GM21619 (cell line): Measurements from ENCODE around the gene PIP5K1C.
"Not testable (repeated sequence)": the region's sequence is repeated elsewhere in the genome, so short reads cannot be mapped to it uniquely, and the experiment has no call there.

Experiments
- ATAC-seq: cut with Tn5 transposase; IDR thresholded peaks from one replicate; pipeline ENCODE4 v1.9.1; 2021; ENCODE audit not compliant: unreplicated experiment

The PIP5K1C gene

DNA sequence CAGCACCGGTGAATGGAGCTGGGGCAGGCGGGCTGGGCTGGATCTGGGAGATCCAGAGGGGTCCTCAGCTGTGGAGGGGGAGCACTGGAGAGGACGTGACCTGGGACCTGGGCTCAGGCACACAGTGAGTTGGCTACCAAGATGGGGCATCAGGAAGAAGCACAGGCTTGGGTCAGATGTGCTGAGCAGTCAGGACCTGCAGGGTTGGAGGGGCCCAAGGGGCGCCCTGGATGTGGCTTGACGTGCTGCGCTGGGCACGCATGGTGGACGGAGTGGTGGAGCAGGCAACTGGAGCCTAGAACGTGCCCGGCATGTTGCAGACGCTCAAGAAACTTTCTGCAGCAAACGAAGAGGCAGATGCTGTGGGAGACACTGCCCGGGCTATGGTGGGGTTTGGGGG is 20.7 kb downstream of the PIP5K1C start:
- no peak for ATAC-seq

DNA sequence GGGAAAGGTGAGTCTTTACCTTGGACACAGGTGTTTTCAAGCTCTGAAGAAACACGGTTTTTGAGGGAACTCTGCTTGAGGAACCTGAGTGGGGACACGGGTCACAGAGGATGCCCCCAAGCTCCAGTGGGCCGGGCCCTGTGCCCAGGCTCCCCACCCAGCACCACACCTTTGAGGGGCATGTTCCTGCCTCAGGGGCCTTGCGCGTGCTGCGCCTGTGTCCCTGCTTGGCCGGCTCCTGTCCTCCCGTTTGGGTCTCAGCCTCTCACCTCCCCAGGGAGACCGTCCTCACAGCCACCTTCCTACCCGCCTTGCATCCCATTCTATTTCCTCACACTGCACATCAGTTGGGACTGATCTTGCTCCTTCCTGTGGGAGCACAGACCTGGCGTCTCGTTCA is 21.1 kb downstream of the PIP5K1C start:
- no peak for ATAC-seq

DNA sequence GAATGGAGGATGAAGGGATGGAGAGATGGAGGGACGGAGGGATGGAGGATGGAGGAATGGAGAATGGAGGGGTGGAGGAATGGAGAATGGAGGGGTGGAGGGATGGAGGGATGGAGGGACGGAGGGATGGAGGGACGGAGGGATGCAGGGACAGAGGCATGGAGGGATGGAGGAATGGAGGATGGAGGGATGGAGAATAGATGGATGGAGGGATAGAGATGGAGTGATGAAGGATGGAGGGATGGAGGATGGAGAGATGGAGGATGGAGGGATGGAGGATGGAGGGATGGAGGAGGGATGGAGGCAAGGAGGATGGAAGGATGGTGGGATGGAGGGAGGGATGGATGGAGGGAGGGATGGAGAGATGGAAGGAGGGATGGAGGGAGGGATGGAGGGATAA is 22.1 kb downstream of the PIP5K1C start:
- ATAC-seq = no peak

DNA sequence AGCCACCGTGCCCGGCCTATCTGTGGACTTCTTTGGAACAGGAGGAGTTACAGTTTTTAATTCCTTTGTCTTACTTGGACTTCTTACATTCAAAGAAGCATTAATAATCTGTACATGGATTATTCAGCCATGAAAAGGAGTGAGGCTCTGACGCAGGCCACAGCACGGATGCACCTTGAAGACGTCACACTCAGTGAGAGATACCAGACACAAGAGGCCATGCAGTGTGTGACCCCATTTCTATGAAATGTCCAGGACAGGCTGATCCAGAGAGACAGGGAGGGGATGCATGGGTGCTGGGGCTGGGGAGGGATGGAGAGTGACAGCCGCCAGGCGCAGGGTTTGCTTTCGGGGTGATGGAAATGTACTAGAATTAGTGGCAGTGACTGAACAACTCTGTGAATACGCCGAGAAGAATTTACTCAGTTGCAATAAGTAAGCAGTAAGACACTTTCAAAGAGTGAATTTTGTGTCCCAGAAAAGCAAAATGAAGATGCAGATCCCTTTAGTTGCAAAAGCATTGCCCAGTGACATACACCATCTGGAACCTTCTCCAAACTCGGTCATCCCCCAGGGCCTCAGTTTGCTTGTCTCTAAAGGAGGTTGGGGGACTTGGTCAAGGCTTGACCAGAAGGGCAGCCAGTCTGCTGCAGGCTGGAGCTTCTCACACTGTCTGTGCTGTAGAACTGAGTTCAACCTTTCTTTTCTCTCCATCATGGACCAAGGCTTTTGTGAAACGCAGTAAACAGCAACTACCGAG is 25.3 kb downstream of the PIP5K1C start:
- no peak for ATAC-seq

DNA sequence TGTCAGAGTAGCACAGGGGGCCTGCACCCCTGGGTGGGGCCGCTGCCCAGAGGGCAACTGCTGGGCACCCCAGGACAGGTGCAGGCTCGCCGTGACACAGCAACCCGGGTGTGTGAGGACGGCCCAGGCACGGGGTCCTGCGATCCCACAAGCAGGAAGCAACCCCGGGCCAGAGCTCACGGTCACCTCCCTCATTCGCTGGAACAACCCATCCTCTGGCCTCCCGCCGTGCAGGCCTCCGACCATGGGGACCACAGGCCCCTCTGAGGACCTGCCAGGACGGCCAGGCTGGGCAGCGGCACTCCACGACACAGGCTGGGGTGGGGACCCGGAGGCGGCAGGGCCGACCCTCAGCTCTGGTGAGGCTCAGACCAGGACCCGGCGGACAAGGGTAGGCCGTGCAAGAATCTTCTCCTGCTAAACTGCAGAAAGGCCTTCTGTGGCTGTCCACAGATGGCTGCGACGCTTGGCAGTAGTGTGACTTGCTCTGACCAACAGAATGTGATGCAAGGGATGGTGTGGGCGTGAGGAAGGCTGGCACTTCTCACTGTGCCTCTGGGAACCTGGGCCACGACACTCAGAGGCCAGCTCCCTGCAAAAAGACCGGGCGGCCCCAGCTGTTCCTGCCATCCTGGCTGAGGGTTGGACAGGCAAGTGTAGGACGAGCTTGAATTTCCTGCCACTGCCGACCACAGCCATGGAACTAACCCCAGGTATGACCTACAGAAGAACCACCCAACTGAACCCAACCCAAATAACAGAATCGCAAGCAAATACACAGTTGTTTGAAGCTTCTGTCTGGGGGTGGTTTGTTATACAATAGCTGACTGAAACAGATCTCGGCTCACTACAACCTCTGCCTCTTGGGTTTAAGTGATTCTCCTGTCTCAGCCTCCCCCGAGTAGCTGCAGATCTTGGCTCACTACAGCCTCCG is 26.5 kb downstream of the PIP5K1C start:
- no peak for ATAC-seq

DNA sequence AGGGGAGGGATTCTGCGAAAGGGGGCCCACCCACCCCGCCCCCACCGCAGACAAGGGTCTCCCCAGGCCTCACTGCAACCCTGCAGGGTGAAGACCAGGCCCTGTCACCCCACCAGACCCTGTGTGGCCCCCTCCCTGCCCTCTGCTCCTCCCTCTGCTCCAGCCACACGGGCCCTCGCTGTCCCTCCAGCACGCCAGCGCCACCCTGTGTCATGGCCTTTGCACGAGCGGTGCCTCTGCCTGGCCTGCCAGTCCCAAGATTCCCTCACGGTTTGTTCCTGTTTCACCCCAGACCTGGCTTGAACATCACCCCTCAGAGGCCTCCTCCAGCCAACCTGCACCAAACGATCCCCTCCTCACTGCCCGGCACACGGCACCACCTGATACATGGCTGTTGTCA is 27.3 kb downstream of the PIP5K1C start:
- ATAC-seq = no peak

DNA sequence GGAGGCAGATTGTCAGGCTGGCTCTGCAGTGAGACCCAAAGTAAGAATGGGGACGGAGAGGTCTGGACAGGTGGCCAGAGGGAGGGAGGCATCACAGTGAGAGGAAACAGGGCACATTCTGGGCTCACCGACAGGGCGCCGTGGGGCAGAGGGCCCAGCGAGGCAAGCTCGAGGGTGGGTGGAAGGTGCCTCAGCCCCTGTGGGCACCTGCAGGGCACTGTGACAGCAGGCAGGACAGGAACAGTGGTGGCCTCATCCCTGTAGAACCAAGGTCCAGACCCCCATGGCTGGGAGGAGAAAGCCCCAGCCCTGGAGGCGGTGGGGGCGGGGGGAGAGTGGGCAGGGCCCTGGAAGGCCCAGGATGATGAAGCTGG is 27.7 kb downstream of the PIP5K1C start:
- no peak for ATAC-seq

DNA sequence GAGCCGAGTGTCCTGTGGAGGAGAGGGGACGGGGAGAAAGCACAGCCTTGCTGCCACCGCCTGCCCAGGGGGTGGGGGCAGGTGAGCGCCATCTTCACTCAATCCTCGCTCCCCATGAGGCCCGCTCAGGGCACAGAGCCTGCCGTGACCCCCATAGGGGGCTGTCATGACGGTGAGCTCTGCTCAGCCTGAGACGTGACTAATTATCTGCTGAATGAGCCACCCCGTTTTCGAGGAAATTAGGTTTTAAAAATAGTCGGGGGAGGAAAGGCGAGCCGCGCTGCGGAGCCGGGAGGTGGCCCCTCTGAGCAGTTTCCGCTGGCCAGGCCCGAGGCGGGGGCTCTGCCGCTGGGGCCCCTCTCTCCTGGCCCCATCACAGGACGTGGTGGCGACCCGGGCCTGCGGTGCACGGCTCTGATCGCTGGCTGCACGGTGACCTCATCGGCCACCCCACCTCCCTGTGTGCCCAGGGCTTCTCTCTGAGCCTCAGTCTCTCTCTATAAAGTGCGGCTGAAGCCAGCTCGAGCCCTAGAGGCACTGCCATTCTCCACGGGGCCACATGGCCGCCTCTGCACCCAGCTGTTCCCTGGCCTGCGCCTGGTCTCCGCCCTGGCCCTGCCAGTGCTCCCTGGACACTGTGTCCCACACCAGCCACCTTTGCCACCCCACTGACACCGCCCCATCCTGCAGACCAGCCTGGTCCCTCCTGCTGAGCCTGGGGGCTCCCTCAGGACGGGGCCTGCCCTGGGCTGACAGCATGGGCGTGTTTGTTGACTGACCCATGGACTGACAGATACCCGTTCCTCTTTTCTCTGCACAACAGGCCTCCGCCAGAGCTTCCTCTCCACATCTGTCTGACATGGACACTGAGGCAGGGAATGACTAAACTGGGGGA is 28.3 kb downstream of the PIP5K1C start:
- no peak for ATAC-seq

DNA sequence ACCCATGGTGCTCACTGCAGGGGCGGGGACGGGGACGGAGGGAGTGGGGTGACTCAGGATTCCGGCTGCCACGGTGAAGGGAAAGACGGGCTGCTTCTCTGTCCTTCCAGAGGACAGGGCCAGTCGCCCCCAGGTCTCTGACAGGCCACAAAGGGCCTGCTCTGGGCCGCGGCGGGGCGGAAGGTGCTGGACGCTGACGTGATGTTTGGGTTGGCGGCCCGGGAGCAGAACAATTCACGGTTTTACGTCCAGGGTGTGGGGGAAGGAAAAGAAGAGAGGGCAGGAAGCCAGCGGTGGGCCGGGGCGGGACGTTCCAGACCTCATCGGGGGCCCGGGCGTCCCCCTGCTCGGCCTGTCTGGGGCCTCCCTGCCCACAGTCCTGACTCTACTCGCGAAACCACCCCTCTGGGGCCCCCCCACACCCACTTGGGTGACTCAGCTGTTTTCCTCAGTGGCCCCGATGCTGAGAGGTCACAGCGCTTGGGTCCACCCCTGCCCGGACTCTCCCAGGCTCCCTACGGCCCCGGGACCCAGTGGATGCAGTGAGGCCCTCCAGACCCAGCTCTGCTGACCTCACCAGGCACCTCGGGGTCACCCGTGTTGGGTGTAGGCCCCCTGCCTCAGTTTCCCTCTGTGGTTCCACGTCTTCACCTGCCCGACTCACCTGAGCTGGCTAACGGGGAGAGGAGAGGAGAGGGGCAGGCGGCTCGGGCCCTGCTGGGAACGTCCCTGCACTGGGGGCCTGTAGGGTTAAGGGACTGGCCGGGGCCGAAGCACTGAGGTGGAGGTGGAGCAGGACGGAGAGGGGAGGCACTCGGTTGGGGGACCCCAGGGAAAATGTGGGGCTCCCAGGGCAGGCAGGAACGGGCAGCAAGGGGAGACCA is 29.2 kb downstream of the PIP5K1C start:
- no peak for ATAC-seq

DNA sequence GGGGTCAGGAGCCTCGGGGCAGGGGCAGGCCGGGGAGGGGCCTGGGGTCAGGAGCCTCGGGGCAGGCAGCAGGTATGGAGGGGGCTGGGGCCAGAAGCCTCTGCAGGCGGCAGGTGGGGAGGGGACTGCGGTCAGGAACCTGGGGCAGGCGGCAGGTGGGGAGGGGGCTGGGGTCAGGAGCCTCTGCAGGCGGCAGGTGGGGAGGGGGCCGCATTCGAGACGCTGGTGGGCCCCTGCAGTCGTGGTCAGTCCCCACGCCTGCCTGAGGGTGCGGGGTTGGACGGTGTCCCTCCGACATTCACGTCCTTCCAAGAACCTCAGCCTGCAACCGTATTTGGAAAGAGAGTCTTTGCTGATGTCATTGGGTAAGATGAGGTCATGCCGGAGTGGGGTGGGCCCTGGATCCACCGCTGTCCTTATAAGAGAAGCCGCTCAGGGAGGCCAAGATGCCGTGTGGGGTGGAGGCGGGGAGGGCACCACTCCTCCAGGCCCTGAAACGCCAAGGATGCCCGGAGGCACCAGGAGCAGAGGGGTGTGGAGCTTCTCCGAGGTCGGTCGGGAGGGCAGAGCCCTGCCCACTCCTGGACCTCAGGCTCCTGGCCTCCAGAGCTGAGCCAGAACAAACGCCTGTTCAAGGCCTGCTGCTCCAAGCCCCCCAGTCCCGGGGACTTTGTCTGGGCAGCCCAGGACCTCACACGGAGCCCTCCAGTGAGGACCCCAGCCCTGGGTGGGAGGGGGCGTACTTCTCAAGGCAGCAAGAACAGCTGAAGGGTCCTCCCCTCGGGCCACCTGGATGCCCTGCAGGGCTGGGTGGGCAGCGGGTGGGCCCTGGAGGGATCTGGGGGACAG is 30.1 kb downstream of the PIP5K1C start:
- no peak for ATAC-seq

DNA sequence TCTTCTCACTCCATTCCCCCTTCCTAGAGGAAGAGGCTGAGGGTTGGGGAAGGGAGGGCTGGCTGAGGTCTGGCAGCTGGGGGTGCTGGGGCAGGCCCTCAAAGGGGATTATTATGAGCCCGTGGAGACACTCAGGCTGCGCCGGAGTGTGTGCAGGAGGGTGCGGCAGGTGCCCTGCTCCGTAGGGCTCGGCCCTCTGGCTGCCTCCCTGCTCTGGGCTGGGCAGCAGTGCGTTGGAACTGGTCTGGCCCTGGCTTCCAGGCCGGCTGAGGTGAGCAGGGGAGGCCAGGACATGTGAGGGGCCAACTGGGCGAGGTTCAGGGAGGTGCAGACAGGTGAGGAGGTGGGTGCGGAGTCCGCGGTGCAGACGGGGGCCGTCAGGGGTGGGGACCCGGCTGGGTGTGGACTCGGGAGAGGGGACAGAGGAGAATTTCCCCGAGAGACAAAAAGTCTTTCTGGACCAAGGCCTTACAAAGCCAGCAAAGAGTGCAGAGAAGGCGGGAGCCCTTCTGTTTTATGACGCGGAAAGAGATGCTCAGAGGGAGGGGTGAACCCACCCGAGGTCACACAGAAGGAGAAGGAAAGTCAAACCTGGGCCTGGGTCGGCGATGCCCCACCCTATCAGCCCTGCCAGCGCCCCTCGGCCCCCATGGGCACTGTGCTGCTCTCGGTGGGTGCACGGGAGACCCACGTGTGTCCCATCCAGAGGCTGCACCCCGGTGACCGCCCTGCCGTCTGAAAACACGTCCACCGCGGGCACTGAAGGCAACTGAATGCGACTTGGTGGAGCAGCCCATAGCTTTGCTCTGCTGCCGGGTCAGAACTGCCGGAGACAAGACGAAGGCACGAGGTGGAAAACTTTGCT is 31.0 kb downstream of the PIP5K1C start:
- no peak for ATAC-seq

DNA sequence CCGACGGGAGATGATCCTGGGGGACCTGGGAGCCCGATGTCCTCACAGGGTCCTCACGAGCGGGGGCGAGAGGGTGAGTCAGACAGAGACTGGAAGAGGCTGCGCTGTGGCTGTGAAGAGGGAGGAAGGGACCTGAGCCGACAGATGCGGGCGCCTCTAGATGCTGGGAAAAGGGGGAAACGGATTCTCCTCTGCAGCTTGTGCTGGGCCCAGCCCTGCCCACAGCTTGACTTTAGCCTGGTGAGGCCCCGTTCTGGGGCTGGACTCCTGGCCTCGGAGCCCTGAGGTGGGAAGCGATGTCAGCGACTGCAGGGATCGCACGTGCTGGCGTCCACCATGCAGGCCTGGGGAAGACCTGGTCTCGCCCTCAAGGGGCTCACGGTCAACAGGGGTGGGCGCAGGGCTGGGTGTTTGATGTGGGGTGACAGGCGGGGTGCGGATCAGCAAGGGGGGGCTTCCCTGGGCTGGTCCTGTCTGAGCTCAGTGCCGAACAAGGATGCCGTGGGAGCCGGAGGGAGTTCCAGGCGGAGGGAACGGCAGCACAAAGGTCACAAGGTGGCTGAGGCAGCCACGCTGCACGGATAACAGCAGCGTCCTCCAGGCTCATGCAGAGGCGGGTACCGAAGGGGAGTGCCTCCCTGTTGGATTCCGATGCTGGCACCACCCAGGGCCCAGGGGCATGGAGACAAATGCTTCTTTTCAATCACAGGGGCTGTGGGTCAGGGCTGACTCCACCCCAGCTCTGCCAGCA is 31.8 kb downstream of the PIP5K1C start:
- no peak for ATAC-seq

DNA sequence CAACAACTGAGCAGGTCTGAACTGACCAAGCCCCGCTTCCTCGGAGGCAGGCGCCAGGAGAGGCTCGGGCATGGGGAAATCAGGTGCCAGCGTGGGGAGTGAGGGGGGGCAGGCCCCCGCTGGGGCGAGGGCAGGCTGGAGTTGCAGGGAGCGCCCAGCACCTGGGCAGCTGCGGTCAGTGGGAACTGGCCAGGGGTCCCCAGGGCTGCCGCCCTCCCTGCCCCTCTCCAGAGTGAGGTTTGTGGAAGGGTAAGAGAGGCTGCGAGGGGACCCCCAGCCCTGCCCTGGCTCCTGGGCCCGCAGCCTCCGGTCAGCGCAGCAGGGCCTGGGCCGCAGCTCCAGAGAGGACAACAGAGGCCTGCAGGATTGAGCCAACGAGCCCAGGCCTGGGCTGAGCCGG is 32.5 kb downstream of the PIP5K1C start:
- ATAC-seq = no peak

DNA sequence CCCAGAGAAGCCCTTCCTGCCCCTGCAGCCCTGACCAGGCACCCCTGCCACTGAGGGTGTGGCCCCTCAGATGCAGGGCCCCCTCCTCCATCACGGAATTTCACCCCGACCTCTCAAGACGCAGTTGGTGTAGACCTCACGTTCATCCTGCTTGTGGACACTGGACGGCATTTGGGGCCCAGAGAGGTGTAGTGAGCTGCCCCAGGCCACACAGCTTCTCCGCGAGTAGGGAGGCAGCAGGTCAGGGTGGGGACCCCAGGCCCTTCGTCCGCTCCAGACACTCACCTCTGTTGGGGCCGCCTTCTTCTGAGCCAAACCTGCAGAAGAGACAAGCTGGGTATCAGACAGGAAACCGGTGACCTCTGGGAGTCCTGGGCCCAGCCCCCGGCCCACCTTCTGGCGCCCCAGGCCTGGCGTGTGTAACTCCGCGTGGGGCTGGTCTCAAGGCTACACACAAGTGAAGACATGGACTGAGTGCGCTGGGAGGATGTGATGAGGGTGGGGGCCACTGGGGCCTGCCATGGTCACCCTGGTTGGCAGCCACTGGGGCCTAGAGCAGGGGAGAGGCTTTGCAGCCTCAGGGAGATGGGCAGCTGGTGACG is 33.1 kb downstream of the PIP5K1C start:
- ATAC-seq = no peak

DNA sequence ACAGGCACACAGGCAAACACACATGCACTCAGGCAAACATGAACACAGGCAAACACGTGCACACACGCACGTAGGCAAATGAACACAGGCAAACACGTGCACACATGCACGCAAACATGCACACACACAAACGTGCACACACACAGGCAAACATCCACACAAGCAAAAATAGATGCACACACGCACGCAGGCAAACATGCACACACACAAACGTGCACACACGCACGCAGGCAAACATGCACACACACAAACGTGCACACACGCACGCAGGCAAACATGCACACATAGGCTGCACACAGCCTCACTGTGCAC is 33.8 kb downstream of the PIP5K1C start:
- ATAC-seq = not testable (repeated sequence)

DNA sequence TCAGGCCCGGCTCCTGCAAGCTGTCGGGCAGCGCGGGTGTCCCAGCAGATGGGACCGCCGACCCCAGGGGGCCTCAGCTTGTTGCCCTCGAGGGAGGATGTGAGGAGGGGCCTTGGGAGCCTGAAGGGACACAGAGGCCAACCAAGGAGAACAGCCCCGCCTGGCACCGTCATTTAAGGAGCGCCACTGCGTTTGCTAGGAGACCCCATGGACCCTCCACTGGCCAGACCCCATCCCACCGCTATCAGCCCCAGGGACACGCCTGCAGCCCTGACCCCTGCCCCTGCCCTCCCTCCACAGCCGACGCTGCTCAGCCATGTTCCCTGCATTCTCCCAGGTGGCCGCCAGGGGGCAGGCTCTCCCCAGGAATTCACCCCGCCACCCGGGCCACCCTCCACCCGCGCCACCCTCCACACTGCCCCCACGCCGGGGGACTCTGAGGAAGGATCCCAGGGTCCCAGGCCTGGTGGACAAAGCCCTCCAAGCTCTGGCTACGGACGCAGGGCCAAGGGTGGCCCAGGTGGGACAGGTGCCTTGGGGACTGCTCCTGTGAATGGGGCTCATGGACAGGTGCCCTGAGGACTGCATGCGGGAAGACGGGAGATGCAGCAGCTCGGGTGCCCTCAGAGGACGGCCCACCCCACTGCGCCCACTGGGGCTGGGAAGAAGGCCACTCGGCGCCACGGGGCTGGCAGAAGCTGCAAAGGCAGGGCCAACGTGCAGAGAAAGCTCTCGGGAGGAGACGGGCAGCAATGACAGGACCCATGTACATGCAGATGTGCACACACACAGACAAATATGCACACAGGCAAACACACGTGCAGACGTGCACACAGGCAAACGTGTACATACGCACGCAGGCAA is 34.4 kb downstream of the PIP5K1C start:
- ATAC-seq = no peak
